GM12873 (cell line): ENCODE results near the gene UCK1.

Experiments
- TF ChIP-seq, protein P1 (sequence below): IDR thresholded peaks from 2 replicates; pipeline ENCODE4 v1.5.1; 2012; ENCODE audit warnings: low read depth, mild to moderate bottlenecking, moderate library complexity, low read length, control low read depth; ENCODE audit not compliant: insufficient read depth; ENCODE audit errors: missing control alignments

The UCK1 gene

DNA sequence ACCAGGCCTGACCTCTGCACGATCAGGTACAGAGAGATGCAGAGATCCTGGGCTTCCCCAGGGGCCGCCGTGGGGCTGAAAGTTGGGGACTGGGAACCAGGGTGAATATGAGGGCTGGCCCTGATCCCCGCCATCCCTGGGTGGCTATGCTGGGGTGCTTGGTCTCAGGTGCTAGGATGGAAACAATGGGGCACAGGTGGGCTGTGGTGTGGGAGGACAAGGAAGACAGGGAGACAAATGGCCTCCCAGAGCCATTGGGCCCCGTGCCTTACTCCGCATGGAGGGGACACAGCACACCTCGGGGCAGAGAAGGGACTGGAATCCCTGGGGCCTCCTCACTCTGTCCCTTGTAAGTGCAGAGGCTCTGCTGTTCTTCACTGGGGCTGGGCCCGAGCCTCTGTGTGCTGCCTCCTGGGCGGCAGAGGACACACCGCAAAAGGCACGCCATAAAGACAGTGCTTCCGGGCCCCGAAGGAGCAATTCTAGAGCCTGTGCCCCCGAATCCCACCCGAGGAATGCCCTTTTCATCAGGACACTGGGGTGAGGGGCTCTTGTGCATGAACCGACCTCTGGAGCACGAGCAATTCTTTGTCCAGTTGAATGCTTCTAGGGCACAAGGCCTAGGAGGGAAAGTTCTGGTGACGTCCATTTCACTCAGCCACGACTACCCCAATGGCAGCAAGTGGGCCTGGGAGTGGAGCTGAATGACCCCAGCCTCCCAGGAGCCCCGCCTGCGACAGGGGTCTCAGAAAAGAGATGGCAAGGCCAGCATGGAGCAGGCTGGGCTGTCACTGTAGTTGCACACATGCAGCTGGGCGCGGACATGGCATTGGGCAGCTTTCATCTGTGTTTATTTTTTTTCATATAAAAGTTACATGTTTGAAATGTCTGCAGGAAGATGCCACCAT is 45.1 kb upstream of the UCK1 start:
- TF ChIP-seq, protein P1, sequence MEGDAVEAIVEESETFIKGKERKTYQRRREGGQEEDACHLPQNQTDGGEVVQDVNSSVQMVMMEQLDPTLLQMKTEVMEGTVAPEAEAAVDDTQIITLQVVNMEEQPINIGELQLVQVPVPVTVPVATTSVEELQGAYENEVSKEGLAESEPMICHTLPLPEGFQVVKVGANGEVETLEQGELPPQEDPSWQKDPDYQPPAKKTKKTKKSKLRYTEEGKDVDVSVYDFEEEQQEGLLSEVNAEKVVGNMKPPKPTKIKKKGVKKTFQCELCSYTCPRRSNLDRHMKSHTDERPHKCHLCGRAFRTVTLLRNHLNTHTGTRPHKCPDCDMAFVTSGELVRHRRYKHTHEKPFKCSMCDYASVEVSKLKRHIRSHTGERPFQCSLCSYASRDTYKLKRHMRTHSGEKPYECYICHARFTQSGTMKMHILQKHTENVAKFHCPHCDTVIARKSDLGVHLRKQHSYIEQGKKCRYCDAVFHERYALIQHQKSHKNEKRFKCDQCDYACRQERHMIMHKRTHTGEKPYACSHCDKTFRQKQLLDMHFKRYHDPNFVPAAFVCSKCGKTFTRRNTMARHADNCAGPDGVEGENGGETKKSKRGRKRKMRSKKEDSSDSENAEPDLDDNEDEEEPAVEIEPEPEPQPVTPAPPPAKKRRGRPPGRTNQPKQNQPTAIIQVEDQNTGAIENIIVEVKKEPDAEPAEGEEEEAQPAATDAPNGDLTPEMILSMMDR = no peak

DNA sequence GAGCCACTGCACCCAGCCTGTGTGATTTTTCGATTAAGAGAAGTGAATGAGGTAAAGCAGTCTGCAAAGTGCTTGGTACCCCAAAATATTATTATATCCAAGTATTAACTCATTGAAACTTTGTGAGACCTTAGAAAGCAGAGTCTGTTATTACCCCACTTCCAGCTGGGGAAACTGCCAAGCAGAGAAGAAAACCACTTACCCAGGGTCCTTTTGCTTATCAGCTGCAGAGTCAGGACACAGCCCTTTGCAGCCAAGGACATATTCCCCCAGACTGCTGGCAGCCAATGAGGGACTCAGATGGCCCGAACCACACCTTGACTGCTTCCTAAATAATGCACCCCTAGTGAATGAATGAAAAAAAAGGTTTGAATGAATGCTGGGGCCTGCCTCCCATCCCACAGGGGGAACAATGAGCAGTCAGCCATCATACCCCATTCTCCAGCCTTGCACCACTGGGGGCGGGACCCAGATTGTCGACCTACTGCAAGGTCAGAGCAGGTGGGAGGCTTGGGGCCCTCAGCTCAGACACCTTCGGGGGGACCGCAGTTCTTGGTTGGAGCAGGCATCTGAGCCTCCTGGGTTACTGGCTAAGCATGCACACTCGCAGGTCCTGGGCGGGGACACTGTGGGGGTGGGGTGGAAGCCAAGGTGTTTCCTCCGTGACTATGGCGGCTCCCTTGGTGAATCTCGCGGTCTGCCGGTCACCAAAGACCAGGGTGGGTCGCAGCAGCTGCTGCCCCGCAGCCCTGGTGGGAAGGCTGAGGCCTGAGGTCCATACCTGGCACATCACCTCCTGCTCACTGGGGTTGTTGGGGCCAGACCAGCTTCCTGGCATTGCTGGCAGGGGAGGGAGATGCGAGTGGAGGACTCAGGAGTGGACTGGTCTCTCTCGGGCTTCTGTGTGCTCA is 43.9 kb upstream of the UCK1 start:
- TF ChIP-seq, protein P1 = no peak

DNA sequence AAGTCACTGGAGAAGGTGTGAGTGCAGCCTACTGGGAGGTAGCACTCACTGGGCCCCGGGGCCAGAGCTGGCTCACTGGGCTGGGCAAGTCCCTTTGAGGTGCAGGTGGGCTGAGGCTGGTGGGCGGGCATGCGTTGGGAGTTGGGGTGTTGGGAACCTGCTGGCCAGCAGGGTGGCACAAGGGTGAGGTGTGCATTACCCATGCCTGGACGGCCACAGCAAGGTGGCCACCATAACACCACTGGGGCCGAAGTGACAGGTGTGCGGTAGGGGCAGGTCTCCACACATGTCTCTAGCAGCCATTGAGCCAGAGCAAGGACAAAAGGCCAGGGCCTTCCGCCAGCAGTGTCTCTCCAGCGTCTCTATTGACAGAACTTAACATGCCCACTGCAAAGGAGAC is 36.8 kb upstream of the UCK1 start:
- TF ChIP-seq, protein P1 = no peak

DNA sequence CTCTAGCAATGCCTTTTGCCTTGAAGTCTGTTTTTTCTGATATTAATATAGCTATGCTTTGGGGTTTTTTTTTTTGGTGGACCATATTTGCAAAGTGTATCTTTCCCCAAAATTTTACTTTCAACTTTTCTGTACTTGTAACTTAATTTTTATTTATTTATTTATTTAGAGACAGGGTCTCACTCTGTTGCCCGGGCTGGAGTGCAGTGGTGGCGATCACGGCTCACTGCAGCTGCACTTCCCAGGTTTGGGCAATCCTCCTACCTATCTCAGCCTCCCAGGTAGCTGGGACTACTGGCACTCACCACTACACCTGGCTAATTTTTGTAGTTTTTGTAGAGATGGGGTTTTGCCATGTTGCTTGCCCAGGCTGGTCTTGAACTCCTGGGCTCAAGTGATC is 35.1 kb upstream of the UCK1 start:
- TF ChIP-seq, protein P1 = no peak

DNA sequence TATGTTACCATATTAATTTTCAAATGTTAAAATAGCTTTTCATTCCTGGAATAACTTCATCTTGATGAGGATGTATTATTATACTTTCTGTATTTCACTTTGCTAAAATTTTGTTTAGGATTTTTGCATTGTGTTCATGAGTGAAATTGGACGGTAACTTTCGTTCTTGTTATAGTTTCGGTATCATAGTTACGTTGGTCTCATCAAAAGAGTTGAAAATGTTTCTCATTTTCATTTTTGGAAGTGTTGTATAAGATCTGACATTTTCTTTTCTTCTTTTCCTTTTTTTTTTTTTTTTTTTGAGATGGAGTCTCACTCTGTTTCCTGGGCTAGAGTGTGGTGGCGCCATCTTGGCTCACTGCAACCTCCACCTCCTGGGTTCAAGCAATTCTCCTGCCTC is 34.3 kb upstream of the UCK1 start:
- TF ChIP-seq, protein P1 = no peak

DNA sequence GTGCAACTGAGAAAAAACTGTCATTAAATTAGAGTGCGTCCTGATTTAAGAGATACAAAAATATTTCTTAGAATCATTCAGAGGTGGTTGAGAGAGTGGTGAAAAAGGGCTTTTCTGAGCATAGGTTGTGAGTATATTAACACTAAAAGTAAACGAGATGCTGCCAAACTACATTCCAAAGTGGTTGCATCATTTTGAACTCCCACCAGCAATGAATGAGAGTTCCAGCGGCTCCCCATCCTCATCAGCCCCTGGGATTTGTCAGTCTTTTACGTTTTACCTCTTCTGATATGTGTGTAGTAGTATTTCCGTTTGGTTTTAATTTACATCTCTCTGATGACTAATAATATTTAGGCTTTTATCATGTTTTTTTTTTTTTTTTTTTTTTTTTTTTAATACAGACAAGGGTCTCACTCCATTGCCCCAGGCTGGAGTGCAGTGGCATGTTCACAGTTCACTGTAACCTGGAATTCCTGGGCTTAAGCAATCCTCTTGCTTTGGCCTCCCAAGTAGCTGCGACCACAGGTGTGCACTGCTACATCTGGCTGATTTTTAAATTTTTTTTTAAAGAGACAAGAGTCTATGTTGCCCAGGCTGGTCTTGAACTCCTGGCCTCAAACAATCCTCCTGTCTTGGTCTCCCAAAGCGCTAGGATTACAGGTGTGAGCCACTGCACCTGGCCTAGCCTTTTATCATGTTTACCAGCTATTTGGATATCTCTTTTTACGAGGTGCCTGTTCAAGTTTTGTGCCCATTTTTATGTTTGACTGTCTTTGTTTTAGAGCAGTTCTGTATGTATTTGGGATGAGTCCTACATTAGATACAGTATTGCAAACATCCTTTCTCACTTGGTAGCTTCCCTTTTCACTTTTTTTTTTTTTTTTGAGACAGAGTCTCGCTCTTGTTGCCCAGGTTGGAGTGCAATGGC is 31.2 kb upstream of the UCK1 start:
- TF ChIP-seq, protein P1 = no peak
